Left ventricle myocardium inferior (tissue), 1 donor: Measurements from ENCODE around the gene CUX1. TPM values are rescaled to one million over a fixed set of nuclear protein-coding genes. Genes with fewer than 3 reads are reported as not detected.

Experiments
- DNase-seq: peaks from one replicate; pipeline ENCODE4 v3.0.0-alpha.2; 2020
- H3K27ac ChIP-seq: fragments of 200-600 bp; replicated peaks from 2 replicates; pipeline ENCODE4 v1.8.0; 2021
- H3K27me3 ChIP-seq: fragments of 200-600 bp; 2 replicates; pipeline ENCODE4 v1.8.0; 2021; ENCODE audit warnings: low read depth
- H3K36me3 ChIP-seq: fragments of 200-600 bp; 2 replicates; pipeline ENCODE4 v1.8.0; 2021
- H3K4me1 ChIP-seq: fragments of 200-600 bp; 2 replicates; pipeline ENCODE4 v1.8.0; 2021
- H3K4me3 ChIP-seq: fragments of 200-600 bp; 2 replicates; pipeline ENCODE4 v1.8.0; 2021; ENCODE audit warnings: mild to moderate bottlenecking, moderate library complexity
- H3K9me3 ChIP-seq: fragments of 200-600 bp; replicated peaks from 2 replicates; pipeline ENCODE4 v1.8.0; 2021
- intact Hi-C: fragments of 100-400 bp; cut with micrococcal nuclease; formaldehyde crosslinking; loops from one replicate; pipeline ENCODE4 v1.11.0; 2022
- total RNA-seq: library from RNA; stranded (reverse); fragmentation: NEBNext Ultra II Directional; extraction: Animal tissue kit (Norgen Biotek cat#: 25700); gene quantifications from one replicate; pipeline ENCODE4 v1.2.1, GENCODE V29; 2021
- TF ChIP-seq, protein P1 (sequence below): fragments of 200-600 bp; IDR thresholded peaks from 2 replicates; pipeline ENCODE4 v1.8.0; 2021; ENCODE audit warnings: antibody characterized with exemption, mild to moderate bottlenecking, borderline replicate concordance
- donor health status: DM: no; HTN: yes; CAD: no; lungs with severe emphysema.

Gene CUX1
- total RNA-seq, 1 donor from 2014 or later, result 125 TPM

DNA sequence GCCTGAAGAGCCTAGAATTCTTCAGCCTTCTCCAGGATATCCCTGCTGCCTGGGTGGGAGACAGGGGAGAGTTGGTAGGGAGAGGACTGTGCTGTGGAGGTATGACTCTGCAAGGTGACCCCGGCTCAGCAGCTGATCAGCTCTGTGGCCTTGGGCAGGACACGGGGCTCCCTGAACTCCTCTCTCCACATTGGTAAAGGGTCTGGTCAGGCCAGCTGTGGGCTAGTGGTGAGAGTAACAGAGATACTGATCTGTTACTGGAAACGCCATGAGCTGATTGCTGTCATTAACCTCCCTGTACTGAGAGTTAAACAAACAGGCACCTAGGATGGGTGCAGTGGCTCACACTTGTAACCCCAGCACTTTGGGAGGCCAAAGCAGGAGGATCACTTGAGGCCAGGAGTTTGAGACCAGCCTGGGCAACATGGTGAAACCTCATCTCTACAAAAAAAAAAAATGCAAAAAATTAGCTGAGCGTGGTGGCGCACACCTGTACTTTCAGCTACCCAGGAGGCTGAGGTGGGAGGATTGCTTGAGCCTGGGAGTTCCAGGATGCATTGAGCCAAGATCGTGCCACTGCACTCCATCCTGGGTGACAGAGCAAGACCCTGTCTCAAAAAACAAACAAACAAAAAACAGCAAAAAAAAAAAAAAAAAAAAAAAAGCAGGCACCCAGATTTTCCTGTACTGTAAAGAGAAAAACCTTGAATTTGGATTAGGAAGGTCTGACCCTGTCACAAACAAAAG lies 151.5 kb downstream of the CUX1 start:
- TF ChIP-seq, protein P1, sequence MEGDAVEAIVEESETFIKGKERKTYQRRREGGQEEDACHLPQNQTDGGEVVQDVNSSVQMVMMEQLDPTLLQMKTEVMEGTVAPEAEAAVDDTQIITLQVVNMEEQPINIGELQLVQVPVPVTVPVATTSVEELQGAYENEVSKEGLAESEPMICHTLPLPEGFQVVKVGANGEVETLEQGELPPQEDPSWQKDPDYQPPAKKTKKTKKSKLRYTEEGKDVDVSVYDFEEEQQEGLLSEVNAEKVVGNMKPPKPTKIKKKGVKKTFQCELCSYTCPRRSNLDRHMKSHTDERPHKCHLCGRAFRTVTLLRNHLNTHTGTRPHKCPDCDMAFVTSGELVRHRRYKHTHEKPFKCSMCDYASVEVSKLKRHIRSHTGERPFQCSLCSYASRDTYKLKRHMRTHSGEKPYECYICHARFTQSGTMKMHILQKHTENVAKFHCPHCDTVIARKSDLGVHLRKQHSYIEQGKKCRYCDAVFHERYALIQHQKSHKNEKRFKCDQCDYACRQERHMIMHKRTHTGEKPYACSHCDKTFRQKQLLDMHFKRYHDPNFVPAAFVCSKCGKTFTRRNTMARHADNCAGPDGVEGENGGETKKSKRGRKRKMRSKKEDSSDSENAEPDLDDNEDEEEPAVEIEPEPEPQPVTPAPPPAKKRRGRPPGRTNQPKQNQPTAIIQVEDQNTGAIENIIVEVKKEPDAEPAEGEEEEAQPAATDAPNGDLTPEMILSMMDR, result no peak
- no peaks in the 10 kb centered on the region for H3K27me3 ChIP-seq
- no peak for DNase-seq
- no peak overlapping the region for H3K27ac ChIP-seq
- peaks cover 28% of the 10 kb centered on the region for H3K4me1 ChIP-seq
- no peak overlapping the region for H3K4me3 ChIP-seq
- H3K9me3 ChIP-seq, result no peaks in the 10 kb centered on the region
- intact Hi-C loops, result no loop called here
- H3K36me3 ChIP-seq, result no peaks in the 10 kb centered on the region

DNA sequence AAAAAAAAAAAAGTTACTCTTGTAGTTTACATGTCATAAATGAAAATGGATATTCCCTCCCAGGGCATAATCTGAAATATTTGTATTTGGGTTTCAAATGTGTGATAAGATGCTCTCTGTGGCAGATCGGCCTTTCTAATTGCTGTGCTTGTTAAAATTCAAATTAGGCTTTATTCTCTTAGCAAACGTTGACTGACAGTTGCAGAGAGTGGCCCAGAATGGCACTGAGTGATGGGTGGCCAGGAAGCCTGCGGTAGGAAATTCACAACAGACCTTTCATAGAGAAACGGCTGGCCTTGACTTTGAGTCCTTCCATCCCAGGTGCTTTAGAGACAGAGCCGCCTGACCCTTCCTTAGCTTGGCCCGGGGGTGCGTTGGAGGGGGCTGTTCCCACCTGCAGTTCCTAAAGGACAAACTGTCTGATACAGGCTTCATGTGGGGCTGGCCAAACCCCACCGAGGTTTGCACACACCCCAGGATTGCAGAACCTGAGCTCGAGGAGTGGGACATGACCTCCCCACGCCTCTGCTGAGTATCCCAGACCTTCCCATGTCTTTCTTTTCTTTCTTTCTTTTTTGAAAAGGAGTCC lies 152.7 kb downstream of the CUX1 start:
- Histone ChIP-seq H3K4me3 (no peak overlapping the region), H3K9me3 (no peaks in the 10 kb centered on the region), H3K4me1 (peaks cover 27% of the 10 kb centered on the region), H3K27ac (no peak overlapping the region), H3K27me3 (no peaks in the 10 kb centered on the region), H3K36me3 (no peaks in the 10 kb centered on the region)
- TF ChIP-seq, protein P1, result no peak
- intact Hi-C loops, result no loop called here
- DNase-seq, result no peak

DNA sequence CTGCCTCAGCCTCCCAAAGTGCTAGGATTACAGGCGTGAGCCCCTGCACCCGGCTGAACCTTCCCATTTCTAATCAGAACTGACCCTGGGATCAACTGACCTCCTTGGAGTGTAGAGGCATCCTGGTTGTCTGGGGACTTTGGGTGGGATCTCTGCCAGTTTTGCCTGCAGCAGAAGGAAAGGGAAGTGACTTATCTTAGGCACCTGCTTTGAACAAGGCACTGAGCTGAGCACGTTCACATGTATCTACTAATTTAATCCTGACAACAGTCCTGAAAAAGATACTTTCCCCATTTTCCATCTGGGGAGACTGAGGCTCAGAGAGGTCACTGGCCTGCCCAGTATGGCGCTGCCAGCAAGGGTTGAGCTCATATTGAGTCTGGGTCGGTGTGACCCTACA lies 153.4 kb downstream of the CUX1 start:
- no peaks in the 10 kb centered on the region for H3K27me3 ChIP-seq
- no peaks in the 10 kb centered on the region for H3K36me3 ChIP-seq
- no peaks in the 10 kb centered on the region for H3K9me3 ChIP-seq
- no peak overlapping the region for H3K27ac ChIP-seq
- TF ChIP-seq, protein P1, result no peak
- intact Hi-C loops, result no loop called here
- H3K4me1 ChIP-seq, result peaks cover 27% of the 10 kb centered on the region
- H3K4me3 ChIP-seq, result no peak overlapping the region
- DNase-seq, result no peak

DNA sequence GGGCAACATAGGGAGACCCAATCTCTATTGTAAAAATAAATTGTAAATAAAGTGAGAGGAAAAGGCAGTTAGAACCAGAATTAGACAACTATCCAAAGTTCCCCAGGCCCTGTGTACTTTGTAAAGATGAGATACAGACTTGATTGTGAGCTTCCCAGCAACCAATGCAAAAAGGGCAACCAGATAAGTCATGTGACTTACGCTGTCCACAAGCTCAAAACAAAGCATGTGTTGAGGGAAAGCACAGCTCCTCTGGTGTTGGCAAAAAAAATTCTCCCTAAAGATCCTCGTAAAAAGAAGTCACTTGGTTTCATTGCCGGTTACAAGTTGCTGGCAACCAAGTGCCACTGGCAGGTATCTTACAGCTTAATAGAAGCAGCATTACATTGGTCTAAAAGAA lies 154.0 kb downstream of the CUX1 start:
- Histone ChIP-seq H3K27ac (no peak overlapping the region), H3K4me3 (no peak overlapping the region), H3K27me3 (no peaks in the 10 kb centered on the region), H3K4me1 (peaks cover 27% of the 10 kb centered on the region), H3K36me3 (no peaks in the 10 kb centered on the region), H3K9me3 (no peaks in the 10 kb centered on the region)
- no peak for DNase-seq
- TF ChIP-seq, protein P1, result no peak
- intact Hi-C loops, result no loop called here

DNA sequence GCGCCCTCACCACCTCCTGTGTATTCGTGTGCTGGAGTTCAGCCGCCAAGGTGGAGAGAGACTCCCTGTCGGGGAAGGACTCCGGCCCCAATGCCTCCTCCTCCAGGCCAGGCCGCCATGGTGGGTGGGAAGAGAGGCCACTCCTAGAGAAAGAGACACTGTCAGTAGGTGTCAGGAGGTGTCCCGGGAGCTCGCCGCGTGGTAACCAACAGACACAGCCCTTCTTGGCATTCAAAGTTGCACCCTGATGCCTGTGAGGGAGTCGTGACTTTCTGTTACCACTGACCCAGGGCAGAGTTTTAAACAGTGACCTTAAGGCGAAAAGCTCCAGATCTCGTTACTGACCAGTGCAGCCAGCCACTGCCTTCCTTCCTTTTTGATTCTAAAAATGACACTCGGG lies 155.2 kb downstream of the CUX1 start:
- TF ChIP-seq, protein P1, result no peak
- Histone ChIP-seq H3K36me3 (no peaks in the 10 kb centered on the region), H3K9me3 (no peaks in the 10 kb centered on the region), H3K27ac (no peak overlapping the region), H3K4me3 (no peak overlapping the region), H3K4me1 (peaks cover 27% of the 10 kb centered on the region), H3K27me3 (no peaks in the 10 kb centered on the region)
- intact Hi-C loops, result no loop called here
- no peak for DNase-seq
